Stimulated activated CD8-positive, alpha-beta memory T cell treated with anti-CD3 and anti-CD28 coated beads, Interleukin-4, amount 100 ng/mL, for 4 hours (primary cell): Measurements from ENCODE around the gene BICDL1.
"Not testable (repeated sequence)": the region's sequence is repeated elsewhere in the genome, so short reads cannot be mapped to it uniquely, and the experiment has no call there.

Experiments used
- DNase-seq, 2 donors: peaks; one replicate each; pipeline ENCODE4 v3.0.0-alpha.2; 2020; ENCODE audit warnings: low read depth in 2 of 2, low spot score in 1 of 2

Gene BICDL1

DNA sequence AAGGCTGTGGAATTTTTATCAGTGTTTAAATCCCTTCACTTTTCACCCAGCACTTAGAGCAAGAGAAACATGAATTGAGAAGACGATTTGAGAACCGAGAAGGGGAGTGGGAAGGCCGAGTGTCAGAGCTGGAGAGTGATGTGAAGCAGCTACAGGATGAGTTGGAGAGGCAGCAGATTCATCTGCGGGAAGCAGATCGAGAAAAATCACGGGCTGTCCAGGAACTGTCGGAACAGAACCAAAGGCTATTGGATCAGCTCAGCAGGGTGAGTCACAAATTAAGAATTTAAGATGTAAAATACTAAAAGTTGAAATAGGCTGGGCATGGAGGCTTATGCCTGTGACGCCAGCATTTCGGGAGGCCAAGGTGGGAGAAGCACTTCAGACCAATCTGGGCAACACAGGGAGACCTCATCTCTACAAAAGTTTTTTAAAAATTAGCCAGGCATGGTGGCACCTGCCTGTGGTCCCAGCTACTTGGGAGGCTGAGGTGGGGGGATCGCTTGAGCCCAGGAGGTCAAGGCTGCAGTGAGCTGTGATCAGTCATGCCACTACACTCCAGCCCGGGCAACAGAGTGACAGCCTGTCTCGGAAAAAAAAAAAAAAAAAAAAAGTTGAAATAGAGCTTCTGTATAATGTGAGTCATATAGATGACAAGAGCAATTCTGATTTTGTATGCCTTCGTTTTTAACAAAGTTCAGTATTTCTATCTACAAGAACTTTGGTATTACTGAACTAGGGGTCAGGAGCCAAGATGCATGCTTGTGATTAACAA, 9.6 kb downstream of the BICDL1 start:
- DNase-seq: no peak

- DNase-seq: no peak
Measured at GRCh38 chr12:120000556-120000955, 11.5 kb downstream of the BICDL1 start.

- no peak for DNase-seq
Measured at GRCh38 chr12:120006258-120006975, 17.4 kb downstream of the BICDL1 start.

DNA sequence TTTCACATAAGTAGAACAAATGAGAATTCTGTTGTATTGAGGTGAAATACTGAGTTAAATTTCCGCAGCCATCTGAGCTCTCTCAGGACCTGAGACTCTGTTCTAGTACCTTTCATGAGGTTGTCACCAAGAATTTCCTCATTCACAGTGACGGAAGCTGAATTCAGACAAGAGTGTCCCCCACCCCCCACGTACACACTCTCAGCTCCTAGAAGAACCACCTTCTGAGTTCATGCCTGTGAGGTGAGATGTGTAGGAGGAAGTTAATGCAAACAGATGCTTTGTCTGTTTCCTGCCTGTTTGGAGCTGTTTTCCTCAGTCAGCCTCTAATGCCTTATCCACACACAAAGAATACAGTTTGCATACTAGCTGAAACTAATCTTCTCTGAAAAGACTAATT, 18.2 kb downstream of the BICDL1 start:
- DNase-seq: peak; percentile 40 to 65

GRCh38 chr12:120010661-120011230, 21.7 kb downstream of the BICDL1 start:
- DNase-seq: no peak

- peak; percentile 61 to 69 for DNase-seq
Measured at GRCh38 chr12:120012067-120012621, 23.1 kb downstream of the BICDL1 start.

GRCh38 chr12:120013659-120014380, 24.8 kb downstream of the BICDL1 start:
- peak in 1 of 2 donors; percentile 38 for DNase-seq

DNA sequence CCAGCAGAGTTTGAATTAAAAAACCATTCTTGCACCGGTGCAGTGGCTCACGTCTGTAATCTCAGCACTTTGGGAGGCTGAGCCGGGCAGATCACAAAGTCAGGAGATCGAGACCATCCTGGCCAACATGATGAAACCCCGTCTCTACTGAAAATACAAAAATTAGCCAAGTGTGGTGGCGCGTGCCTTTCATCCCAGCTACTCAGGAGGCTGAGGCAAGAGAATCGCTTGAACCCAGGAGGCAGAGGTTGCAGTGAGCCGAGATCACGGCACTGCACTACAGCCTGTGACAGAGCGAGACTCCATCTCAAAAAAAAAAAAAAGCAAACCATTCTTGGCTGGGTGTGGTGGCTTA, 25.3 kb downstream of the BICDL1 start:
- DNase-seq: not testable (repeated sequence)

DNA sequence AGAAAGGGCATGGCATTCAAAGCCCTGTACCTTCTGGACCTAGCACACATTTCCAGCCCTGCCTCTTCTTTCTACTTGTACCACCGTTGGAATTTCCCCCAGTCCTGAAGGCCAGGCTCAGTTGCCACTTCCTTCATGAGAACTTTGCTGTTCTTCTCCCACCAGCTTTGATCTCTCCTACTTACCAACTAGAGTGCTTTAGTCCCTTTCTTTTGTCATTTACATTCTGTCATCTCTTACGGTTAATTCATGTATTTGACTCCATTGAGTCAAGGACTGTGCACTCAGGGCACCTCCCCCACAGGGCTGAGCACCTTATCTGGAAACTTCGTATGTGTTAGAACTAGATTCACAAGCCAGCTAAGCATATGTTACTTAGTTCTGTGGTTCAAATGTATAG, 26.3 kb downstream of the BICDL1 start:
- peak in 1 of 2 donors; percentile 61 for DNase-seq

DNA sequence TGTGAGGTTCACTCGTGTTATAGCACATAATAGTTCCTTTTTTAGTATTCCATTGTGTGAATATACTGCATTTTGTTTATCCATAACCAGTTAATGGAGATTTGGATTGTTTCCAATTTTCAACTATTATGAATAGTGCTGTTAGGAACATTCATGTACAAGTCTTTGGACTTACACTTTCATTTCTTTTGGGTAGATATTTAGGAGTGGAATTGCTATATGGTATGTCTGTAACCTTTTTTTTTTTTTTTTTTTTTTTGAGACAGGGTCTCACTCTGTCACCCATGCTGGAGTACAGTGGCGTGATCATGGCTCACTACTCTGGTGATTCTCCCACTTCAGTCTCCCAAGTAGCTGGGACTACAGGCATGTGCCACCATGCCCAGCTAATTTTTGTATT, 27.2 kb downstream of the BICDL1 start:
- not testable (repeated sequence) for DNase-seq

DNA sequence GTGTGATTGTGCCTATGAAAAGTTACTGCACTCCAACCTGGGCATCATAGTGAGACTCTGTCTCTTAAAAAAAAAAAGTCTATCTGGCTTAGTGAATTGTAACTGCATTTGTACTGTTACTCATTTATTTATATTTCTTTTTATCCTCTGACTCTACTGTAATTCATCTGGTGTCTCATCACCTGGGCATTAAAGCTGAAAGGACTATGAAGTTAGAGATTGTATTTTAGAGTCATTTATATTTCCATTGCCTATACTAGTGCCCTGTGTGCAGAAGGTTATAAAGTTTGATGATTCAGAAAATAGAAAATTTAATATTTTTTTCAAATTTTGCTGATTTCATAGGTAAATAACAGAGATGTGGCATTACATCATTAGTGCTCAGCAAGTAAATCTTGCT, 30.2 kb downstream of the BICDL1 start:
- DNase-seq: no peak

DNA sequence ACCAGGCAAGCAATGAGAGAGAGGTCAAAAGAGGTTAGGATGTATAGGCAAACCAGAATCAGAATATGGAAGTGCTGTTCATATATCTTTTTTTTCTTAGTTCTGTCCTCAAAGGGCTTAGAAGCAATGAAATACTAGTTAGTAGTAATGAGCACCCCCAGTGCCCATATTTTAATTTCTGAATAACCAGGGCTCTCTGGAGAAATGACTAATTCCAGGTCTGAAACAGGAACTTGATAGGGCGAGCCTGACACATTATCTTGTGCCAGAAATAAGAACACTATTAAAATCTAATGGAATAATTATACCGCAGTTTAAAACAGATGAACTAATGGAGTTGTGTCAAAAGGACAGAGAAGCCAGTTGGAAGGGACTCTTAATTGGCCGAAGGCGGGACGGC, 30.9 kb downstream of the BICDL1 start:
- DNase-seq: no peak

DNA sequence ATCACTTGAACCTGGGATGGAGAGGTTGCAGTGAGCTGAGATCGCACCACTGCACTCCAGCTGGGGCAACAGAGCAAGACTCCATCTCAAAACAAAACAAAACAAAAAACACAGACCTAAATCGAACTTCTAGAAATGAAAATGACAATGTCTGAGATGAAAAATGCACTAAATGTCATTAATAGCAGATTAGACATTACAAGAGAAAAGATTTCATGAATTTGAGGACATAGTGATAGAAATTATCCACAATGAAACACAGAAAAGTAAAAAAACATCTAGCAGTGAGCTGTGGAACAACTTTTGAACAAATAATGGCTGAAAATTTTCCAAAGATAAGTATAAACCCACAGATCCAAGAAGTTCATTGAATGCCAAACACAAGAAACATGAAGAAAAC, 35.2 kb downstream of the BICDL1 start:
- DNase-seq: no peak

GRCh38 chr12:120025640-120026039, 36.6 kb downstream of the BICDL1 start:
- DNase-seq: no peak

GRCh38 chr12:120032242-120032641, 43.2 kb downstream of the BICDL1 start:
- DNase-seq: no peak

DNA sequence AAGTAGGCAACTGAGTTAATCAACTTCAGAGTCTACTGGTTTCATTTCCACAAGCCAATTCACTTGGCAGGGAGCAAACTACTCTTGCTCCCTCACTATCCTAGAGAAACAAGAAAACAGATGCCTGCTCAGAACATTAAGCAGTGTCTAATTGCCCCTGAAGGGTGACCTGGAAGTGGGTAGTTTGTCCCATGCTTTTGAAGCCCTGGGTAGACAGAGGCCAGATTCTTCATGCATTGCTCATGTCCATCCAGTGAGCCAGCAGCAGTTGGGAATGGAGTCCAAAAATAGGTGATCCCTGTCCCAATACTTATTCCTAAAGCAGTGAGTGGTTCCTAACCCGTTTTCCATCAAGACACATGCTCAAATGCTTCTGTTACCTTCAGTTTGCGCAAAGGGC, 48.8 kb downstream of the BICDL1 start:
- no peak for DNase-seq

DNA sequence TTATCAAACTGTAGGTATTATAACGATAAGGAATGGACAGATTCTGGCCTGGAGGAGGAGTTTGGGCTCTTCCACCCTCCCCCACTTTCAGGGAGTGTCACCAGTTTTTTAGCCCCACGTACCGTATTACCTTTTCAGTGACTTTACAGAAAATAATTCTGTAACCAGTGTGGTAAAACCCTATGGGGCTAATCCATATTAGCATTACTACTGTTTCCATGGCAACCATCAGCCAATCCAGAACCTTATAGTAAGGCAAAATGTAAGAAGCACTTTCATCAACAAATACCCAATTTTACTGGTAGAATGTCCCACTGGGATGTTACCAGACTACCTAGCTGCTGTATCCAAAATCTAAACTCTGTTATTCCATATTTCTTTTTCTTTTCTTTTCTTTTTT, 50.7 kb downstream of the BICDL1 start:
- DNase-seq: no peak

- DNase-seq: no peak
Measured at GRCh38 chr12:120041386-120042231, 52.6 kb downstream of the BICDL1 start.

DNA sequence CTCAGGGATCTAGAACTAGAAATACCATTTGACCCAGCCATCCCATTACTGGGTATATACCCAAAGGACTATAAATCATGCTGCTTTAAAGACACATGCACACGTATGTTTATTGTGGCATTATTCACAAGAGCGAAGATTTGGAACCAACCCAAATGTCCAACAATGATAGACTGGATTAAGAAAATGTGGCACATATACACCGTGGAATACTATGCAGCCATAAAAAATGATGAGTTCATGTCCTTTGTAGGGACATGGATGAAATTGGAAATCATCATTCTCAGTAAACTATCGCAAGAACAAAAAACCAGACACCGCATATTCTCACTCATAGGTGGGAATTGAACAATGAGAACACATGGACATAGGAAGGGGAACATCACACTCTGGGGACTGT, 56.3 kb downstream of the BICDL1 start:
- DNase-seq: not testable (repeated sequence)

DNA sequence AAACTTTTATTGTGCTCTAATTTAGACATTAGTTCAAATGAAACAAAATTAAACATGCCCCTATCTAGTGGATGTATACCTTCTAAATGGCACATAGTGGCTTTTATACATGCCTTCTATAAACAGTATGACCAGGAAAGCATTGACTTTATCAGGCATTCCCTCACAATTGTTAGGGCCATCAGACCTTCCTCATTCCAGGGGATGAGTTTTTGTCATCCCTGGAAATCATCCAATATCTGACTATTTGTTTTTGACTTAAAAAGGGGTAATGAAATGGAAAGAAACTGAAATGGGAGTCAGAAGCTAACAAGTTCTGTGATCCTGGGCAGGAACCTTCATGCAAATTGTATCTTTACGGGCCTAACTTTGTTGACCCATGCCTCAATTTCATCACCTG, 58.0 kb downstream of the BICDL1 start:
- DNase-seq: no peak
